Mesenchymal stem cell (in vitro differentiated cells and primary cell): ENCODE data around the gene KCNK15.

Experiments
- DNase-seq: peaks from one replicate; pipeline ENCODE4 v3.0.0-alpha.2; 2013
- H2AFZ ChIP-seq: one replicate; pipeline ENCODE4 v1.6.1; 2013; ENCODE audit warnings: low read depth, mild to moderate bottlenecking, control low read depth, inconsistent platforms, low read length, moderate library complexity
- H2AK5ac ChIP-seq: 2 replicates; pipeline ENCODE4 v1.6.1; 2013; ENCODE audit warnings: low read length, moderate library complexity, mild to moderate bottlenecking, inconsistent platforms; ENCODE audit not compliant: severe bottlenecking
- H2BK120ac ChIP-seq: one replicate; pipeline ENCODE4 v1.6.1; 2013; ENCODE audit warnings: low read depth, mild to moderate bottlenecking, inconsistent platforms, low read length, moderate library complexity
- H2BK12ac ChIP-seq, 2 experiments: one replicate each; pipeline ENCODE4 v1.6.1; 2013; ENCODE audit warnings: inconsistent platforms in 2 of 2, low read length in 2 of 2, mild to moderate bottlenecking in 2 of 2, moderate library complexity in 2 of 2, control low read depth in 1 of 2
- H2BK15ac ChIP-seq: one replicate; pipeline ENCODE4 v1.6.1; 2013; ENCODE audit warnings: mild to moderate bottlenecking, low read depth, inconsistent platforms; ENCODE audit not compliant: poor library complexity, severe bottlenecking
- H2BK5ac ChIP-seq: 2 replicates; pipeline ENCODE4 v1.6.1; 2013; ENCODE audit warnings: low read depth, mild to moderate bottlenecking, low read length, control low read depth, inconsistent platforms; ENCODE audit not compliant: poor library complexity, severe bottlenecking
- H3K14ac ChIP-seq, 2 experiments: one replicate each; pipeline ENCODE4 v1.6.1; 2013; ENCODE audit warnings: inconsistent platforms in 2 of 2, low read length in 2 of 2, control low read depth in 1 of 2, mild to moderate bottlenecking in 1 of 2, moderate library complexity in 1 of 2
- H3K18ac ChIP-seq, 2 experiments: one replicate each; pipeline ENCODE4 v1.6.1; 2013; ENCODE audit warnings: inconsistent platforms in 2 of 2, low read length in 2 of 2, control low read depth in 1 of 2, low read depth in 1 of 2, mild to moderate bottlenecking in 1 of 2
- H3K23ac ChIP-seq, 2 experiments: one replicate each; pipeline ENCODE4 v1.6.1; 2013; ENCODE audit warnings: inconsistent platforms in 2 of 2, low read length in 2 of 2, mild to moderate bottlenecking in 2 of 2, moderate library complexity in 2 of 2, control low read depth in 1 of 2
- H3K27ac ChIP-seq: 2 replicates; pipeline ENCODE4 v1.5.1; 2013; ENCODE audit warnings: mild to moderate bottlenecking, moderate library complexity, low read length, control low read depth, inconsistent platforms; ENCODE audit not compliant: poor library complexity, severe bottlenecking
- H3K27me3 ChIP-seq, 2 experiments: 2 replicates each; pipeline versions ENCODE4 v1.6.1 to v1.7.0; 2013; ENCODE audit warnings: low read length in 2 of 2, mild to moderate bottlenecking in 2 of 2, moderate library complexity in 2 of 2, control low read depth in 1 of 2, inconsistent platforms in 1 of 2; ENCODE audit not compliant: control insufficient read depth in 1 of 2, insufficient read depth in 1 of 2
- H3K36me3 ChIP-seq, 2 experiments: 2 replicates each; pipeline versions ENCODE4 v1.6.1 to v1.7.0; 2013; ENCODE audit warnings: low read length in 2 of 2, control low read depth in 1 of 2, inconsistent platforms in 1 of 2, low read depth in 1 of 2, mild to moderate bottlenecking in 1 of 2; ENCODE audit not compliant: insufficient read depth in 2 of 2, control insufficient read depth in 1 of 2
- H3K4ac ChIP-seq, 2 experiments: one replicate each; pipeline ENCODE4 v1.6.1; 2013; ENCODE audit warnings: inconsistent platforms in 2 of 2, low read length in 2 of 2, mild to moderate bottlenecking in 2 of 2, moderate library complexity in 2 of 2, control low read depth in 1 of 2, low read depth in 1 of 2
- H3K4me1 ChIP-seq: 2 replicates; pipeline ENCODE4 v1.6.1; 2013; ENCODE audit warnings: low read depth, low read length, control low read depth; ENCODE audit not compliant: control insufficient read depth, insufficient read depth
- H3K4me2 ChIP-seq: 2 replicates; pipeline ENCODE4 v1.6.1; 2013; ENCODE audit warnings: low read length, mild to moderate bottlenecking, inconsistent platforms; ENCODE audit not compliant: poor library complexity, severe bottlenecking
- H3K4me3 ChIP-seq, 2 experiments: 2 replicates each; pipeline versions ENCODE4 v1.5.1 to v1.7.0; 2013; ENCODE audit warnings: low read length in 2 of 2, mild to moderate bottlenecking in 2 of 2, control low read depth in 1 of 2, low read depth in 1 of 2; ENCODE audit not compliant: insufficient read depth in 1 of 2
- H3K79me1 ChIP-seq: replicated peaks from 2 replicates; pipeline ENCODE4 v1.6.1; 2013; ENCODE audit warnings: mild to moderate bottlenecking, control low read depth, low read length, inconsistent platforms; ENCODE audit not compliant: poor library complexity, severe bottlenecking
- H3K9ac ChIP-seq: 2 replicates; pipeline ENCODE4 v1.7.0; 2013; ENCODE audit warnings: mild to moderate bottlenecking, low read length, moderate library complexity
- H3K9me3 ChIP-seq: 2 replicates; pipeline ENCODE4 v1.7.0; 2013; ENCODE audit warnings: mild to moderate bottlenecking, low read length; ENCODE audit not compliant: control insufficient read depth
- H4K8ac ChIP-seq: one replicate; pipeline ENCODE4 v1.6.1; 2013; ENCODE audit warnings: inconsistent platforms, mild to moderate bottlenecking, low read length, moderate library complexity
- H4K91ac ChIP-seq: one replicate; pipeline ENCODE4 v1.6.1; 2013; ENCODE audit warnings: mild to moderate bottlenecking, low read length, inconsistent platforms
- WGBS: methylation state at CpG from one replicate; pipeline ENCODE4 v1.1.7; 2013; ENCODE audit warnings: mixed read lengths; 5-methylcytosine and 5-hydroxymethylcytosine counted together

The KCNK15 gene

GRCh38 chr20:44771172-44771535 is 25.5 kb downstream of the KCNK15 start:
- no peak overlapping the region for H3K4me3 ChIP-seq
- no peak overlapping the region for H2AK5ac ChIP-seq
- no peak overlapping the region for H3K18ac ChIP-seq
- peak overlapping the region in 1 of 2 experiments; percentile 66 for H3K23ac ChIP-seq
- H2BK5ac ChIP-seq, result no peak overlapping the region
- H2BK12ac ChIP-seq, result no peak overlapping the region
- no peak overlapping the region for H3K27ac ChIP-seq
- no peak overlapping the region for H2AFZ ChIP-seq
- H3K36me3 ChIP-seq, result no peaks in the 10 kb centered on the region
- DNase-seq, result no peak
- H4K91ac ChIP-seq, result no peak overlapping the region
- no peak overlapping the region for H2BK15ac ChIP-seq
- no peak overlapping the region for H2BK120ac ChIP-seq
- peaks cover 1% of the 10 kb centered on the region for H3K4me1 ChIP-seq
- H3K27me3 ChIP-seq, result peaks cover 84 to 98% of the 10 kb centered on the region in 2 experiments
- H4K8ac ChIP-seq, result no peak overlapping the region
- H3K4ac ChIP-seq, result no peak overlapping the region
- H3K9ac ChIP-seq, result no peak overlapping the region
- no peaks in the 10 kb centered on the region for H3K9me3 ChIP-seq
- no peaks in the 10 kb centered on the region for H3K79me1 ChIP-seq
- H3K4me2 ChIP-seq, result no peak overlapping the region
- 88% methylated on average over 8 of the region's 8 CpGs for WGBS
- H3K14ac ChIP-seq, result no peak overlapping the region

GRCh38 chr20:44772636-44773035 is 27.0 kb downstream of the KCNK15 start:
- Histone ChIP-seq H3K9me3 (no peaks in the 10 kb centered on the region), H2BK15ac (no peak overlapping the region), H3K14ac (no peak overlapping the region), H2BK5ac (no peak overlapping the region), H3K4me1 (peaks cover 1% of the 10 kb centered on the region), H3K27ac (no peak overlapping the region), H3K79me1 (no peaks in the 10 kb centered on the region), H3K36me3 (no peaks in the 10 kb centered on the region), H2AFZ (no peak overlapping the region), H3K4me2 (no peak overlapping the region), H3K23ac (no peak overlapping the region), H2BK120ac (no peak overlapping the region), H4K91ac (no peak overlapping the region), H3K9ac (no peak overlapping the region), H3K4ac (no peak overlapping the region), H2BK12ac (no peak overlapping the region), H2AK5ac (no peak overlapping the region), H3K4me3 (no peak overlapping the region), H3K27me3 (peaks cover 71 to 90% of the 10 kb centered on the region in 2 experiments), H4K8ac (no peak overlapping the region), H3K18ac (no peak overlapping the region)
- WGBS, result 71% methylated on average over 7 of the region's 8 CpGs
- DNase-seq, result no peak

DNA sequence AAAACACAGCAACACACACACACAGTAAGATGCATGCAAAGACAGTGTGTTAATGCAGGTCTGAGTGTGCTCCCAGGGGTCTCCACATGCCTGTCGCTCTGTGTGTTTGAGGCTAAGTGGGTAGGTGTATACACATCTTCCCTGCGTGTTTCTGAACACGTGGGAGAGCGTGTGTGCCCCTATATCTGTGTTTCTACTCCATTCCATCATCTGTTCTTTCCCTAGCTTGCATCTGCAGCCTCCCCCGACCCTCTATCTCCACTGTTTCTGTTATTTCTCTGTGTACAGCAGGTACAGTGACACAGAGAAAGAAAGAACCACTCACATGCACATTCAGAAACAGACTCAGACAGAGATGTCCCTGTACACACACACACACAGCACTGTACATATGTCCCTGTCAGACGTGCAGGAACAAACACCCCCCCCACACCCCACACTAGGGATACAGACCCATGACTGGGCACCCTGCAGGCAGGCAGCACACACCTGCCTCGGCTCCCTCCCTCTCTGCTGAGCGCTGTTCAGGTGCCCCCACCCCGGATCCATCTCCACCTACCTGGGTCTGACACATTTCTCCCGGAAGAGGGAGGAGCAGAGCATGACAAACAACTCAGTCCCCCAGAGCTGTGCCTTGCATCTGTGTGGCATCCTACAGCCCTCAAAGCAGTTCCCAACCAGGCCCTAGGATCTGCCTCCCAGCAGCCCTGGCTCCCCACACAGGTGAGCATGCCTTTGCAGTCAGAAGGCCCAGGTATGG is 27.6 kb downstream of the KCNK15 start:
- Histone ChIP-seq H3K9ac (no peak overlapping the region), H2BK120ac (no peak overlapping the region), H2BK12ac (no peak overlapping the region)

GRCh38 chr20:44776980-44777379 is 31.3 kb downstream of the KCNK15 start:
- H3K36me3 ChIP-seq, result no peaks in the 10 kb centered on the region
- H3K4me2 ChIP-seq, result no peak overlapping the region
- no peaks in the 10 kb centered on the region for H3K79me1 ChIP-seq
- H2BK12ac ChIP-seq, result no peak overlapping the region
- no peak overlapping the region for H2BK15ac ChIP-seq
- H4K91ac ChIP-seq, result no peak overlapping the region
- H3K23ac ChIP-seq, result no peak overlapping the region
- DNase-seq, result peak; percentile 30
- H3K4me3 ChIP-seq, result no peak overlapping the region
- H4K8ac ChIP-seq, result no peak overlapping the region
- no peak overlapping the region for H3K4ac ChIP-seq
- no peak overlapping the region for H3K9ac ChIP-seq
- no peak overlapping the region for H2AK5ac ChIP-seq
- WGBS, result 18% methylated on average over 3 of the region's 7 CpGs
- no peak overlapping the region for H3K14ac ChIP-seq
- H2BK5ac ChIP-seq, result no peak overlapping the region
- peaks cover 33 to 62% of the 10 kb centered on the region in 2 experiments for H3K27me3 ChIP-seq
- H3K9me3 ChIP-seq, result no peaks in the 10 kb centered on the region
- H2AFZ ChIP-seq, result no peak overlapping the region
- H3K4me1 ChIP-seq, result peaks cover 1% of the 10 kb centered on the region
- H3K18ac ChIP-seq, result no peak overlapping the region
- H3K27ac ChIP-seq, result no peak overlapping the region
- H2BK120ac ChIP-seq, result no peak overlapping the region

More for the DNA sequence above, 27.6 kb downstream of the KCNK15 start:
- no peak overlapping the region for H2BK15ac ChIP-seq
- WGBS, result 46% methylated on average over 10 of the region's 10 CpGs
- H2BK5ac ChIP-seq, result no peak overlapping the region
- H3K4me1 ChIP-seq, result peaks cover 1% of the 10 kb centered on the region
- no peak for DNase-seq
- H3K27ac ChIP-seq, result no peak overlapping the region
- H3K79me1 ChIP-seq, result no peaks in the 10 kb centered on the region
- H3K36me3 ChIP-seq, result no peaks in the 10 kb centered on the region
- H4K8ac ChIP-seq, result no peak overlapping the region
- H3K9me3 ChIP-seq, result no peaks in the 10 kb centered on the region
- no peak overlapping the region for H3K23ac ChIP-seq
- H3K18ac ChIP-seq, result no peak overlapping the region
- H3K14ac ChIP-seq, result no peak overlapping the region
- no peak overlapping the region for H3K4me3 ChIP-seq
- H3K4me2 ChIP-seq, result no peak overlapping the region
- no peak overlapping the region for H3K4ac ChIP-seq
- H2AK5ac ChIP-seq, result no peak overlapping the region
- H3K27me3 ChIP-seq, result peaks cover 66 to 84% of the 10 kb centered on the region in 2 experiments
- no peak overlapping the region for H4K91ac ChIP-seq
- no peak overlapping the region for H2AFZ ChIP-seq
